ENCODE results near the gene LIM2.
"Not testable (repeated sequence)": the region's sequence is repeated elsewhere in the genome, so short reads cannot be mapped to it uniquely, and the experiment has no call there.

Gene LIM2

GRCh38 chr19:51397453-51397852 is 9.7 kb upstream of the LIM2 start:
- DNase-seq (ENCODE audit: low spot score); FAIRE-seq: not testable (repeated sequence)

DNA sequence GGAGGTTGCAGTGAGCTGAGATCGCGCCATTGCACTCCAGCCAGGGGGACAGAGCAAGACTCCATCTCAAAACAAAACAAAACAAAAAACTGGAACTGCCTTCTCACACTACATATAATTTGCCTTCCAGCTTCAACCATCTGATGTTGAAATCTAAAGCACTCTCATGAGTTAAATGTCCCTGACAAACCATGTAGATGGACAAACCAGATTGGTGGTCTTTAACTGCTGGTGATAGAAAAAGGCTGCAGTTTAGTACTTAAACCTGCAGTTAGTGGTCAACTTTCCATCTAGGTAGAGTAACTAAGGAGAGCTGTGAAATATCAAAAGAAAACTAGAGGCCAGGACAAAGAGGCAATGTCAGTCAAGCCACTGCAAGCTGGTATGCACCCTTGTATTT is 8.4 kb upstream of the LIM2 start:
- DNase-seq (ENCODE audit: low spot score) (no peak), FAIRE-seq (no peak)

DNA sequence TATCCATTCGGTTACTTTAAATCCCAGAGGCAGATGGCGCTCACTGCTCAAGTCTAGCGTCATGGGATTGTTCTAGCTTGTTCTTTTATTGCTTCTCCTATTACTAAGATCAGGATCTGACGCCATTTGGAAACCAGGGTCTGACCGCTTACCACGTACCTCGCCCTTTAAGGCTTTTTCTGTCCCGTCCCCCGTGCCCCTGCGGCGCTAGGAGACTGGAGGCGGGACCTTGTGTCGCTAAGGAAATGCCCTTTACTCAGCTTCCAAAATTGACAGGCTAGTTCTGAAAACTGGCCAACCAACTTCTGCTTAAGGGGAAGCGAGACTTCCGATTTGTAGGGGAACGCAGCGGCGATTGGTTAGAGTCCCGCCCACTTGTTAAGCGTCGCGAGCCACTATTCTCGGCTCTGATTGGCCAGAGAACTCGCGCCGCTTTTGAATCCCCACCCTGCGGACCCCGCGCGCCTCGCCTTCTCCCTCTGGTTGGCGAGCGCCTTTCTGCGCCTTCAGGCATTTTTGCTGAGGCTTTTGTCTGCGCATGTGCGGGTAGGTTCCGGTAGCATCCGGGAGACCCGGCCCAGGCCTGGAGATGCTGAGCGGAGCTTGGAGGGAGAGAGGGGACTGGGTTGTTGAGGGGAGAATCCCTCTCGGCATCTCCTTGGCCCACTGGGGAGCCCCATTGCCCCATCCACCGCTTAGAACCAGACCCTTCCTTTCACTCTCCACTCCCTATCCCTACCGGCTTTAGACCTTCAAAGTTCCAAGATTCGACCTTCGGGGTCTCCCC is 6.5 kb upstream of the LIM2 start:
- FAIRE-seq (no peak), DNase-seq (ENCODE audit: low spot score) (peak; percentile 97)

DNA sequence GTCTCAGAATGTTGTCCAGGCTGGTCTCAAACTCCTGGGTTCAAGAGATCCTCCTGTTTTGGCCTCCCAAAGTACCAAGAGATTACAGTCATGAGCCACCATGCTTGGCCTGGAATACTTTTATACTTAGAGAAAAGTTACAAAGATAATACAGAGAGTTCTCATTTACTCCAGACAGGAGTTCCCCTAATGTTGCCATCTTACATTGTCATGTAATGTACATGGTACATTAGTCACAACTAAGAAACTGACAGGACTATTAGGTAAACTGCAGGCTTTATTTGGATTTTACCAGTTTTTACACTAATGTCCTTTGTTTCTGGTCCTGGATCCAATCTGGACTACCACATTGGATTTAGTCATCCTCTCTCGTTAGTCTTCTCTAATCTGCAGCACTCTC is 4.9 kb upstream of the LIM2 start:
- DNase-seq (ENCODE audit: low spot score) (no peak), FAIRE-seq (no peak)

GRCh38 chr19:51391073-51391611 is 3.4 kb upstream of the LIM2 start:
- DNase-seq (ENCODE audit: low spot score) (no peak), FAIRE-seq (no peak)

DNA sequence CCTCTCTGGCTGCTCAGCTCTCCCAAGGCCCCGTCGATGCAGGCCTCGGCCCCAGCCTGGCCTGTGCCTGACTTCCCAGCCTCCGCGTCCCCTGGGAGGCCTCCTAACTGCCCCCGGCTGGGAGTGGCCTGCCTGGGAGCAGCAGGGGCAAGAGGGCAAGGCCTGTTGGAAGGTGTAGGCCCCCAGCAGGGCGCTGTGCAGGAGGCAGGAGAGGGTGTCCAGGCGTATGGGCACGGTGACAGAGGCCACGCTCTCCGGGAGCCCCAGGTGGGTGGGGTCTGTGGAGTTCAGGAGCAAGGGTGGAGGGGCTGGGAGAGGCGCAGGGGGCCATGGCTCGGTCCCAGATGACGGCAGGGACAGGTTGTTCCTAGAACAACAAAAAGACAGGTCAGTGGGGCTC is 1.4 kb upstream of the LIM2 start:
- DNase-seq (ENCODE audit: low spot score), result no peak
- FAIRE-seq, result no peak

- FAIRE-seq (no peak), DNase-seq (ENCODE audit: low spot score) (no peak)
These were observed 773 bp downstream of the LIM2 start for GRCh38 chr19:51386882-51387520.

DNA sequence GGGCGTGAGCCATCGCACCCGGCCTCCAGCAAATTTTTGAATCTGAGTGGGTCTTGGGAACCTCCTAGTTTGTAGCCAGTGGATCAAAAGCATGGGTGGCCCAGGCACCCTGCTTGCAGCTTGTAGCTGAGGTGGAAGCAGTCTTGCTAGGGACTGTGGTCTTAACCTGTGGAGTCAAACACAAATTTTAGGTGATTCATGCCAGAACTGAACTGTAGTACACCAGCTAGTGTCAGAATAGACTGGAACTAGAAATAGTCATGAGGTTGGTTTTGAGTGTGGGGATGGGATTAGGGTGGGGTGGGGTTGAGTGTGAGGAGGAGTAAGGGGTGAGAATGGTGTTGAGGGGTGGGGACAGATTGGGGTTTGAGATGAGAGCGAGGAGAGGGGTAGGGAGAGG is 5.8 kb downstream of the LIM2 start:
- FAIRE-seq (no peak), DNase-seq (ENCODE audit: low spot score) (no peak)

- FAIRE-seq (no peak), DNase-seq (ENCODE audit: low spot score) (no peak)
These were observed 7.4 kb downstream of the LIM2 start for GRCh38 chr19:51380379-51380778.

- DNase-seq (ENCODE audit: low spot score), result no peak
- FAIRE-seq, result no peak
These were observed 10.4 kb downstream of the LIM2 start for GRCh38 chr19:51377422-51377821.

DNA sequence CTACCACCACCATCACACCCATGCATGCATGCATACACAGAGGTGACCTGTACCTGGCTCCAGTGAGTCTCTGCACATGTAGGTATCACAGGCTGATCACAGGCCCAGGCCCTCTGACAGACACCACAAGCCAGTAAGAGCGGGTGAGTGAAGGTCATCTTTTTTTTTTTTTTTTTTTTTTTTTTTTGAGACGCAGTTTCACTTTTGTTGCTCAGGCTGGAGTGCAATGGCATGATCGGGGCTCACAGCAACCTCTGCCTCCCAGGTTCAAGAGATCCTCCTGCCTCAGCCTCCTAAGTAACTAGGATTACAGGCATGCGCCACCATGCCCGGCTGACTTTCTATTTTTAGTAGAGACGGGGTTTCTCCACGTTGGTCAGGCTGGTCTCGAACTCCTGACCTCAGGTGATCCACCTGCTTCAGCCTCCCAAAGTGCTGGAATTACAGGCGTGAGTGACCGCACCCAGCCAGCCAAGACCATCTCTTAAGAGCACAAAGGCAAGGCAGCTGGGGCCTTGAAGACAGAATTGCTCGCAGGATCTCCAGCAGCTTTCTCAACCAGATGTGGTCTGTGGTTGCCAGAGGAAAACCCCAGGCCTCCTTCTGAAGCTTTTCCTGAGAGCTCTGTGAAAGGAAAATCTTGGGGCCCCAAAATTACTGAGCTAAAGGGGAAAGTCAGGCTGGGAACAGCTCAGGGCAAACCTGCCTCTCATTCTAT is 12.1 kb downstream of the LIM2 start:
- DNase-seq (ENCODE audit: low spot score) (no peak), FAIRE-seq (no peak)

DNA sequence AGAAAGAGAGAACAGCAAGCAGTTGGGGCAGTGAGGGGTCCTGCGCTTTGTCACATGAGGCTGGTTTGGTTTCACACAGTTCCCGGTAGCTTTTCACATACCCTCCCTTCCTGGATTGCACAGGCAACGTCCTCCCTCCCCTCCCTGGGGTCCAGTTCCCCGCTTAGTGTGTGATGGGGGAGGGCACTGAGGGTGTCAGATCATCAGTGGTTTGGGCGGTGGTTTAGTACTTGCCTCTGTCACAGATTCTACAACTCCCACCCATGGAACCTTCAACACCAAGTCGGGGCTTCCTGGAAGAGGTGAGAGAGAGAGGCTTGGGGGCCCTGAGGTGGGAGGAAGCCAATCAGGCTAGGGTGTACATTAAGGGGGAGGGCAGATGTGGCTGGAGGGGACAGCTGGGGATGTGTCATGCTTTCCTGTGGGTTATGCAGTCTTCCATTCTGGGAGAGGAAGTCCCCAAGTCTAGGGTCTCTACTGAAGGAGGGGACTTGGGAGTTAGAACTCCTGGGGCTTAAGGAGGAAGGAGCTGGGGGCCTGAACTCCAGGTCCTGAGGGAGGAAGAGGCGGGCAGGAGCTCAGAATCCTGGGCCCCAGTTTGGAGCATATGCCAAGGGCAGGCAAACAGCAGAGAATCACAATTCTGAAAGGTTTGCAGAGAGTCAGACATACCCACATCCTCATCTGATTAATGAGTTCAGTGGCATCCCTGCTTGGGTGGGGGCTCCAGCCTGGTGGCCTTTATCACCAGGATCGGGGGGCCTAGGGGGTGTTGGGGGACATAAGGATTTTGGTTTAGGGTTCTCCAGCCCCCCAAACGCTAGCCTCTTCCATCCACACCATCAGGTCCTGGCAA is 14.9 kb downstream of the LIM2 start, which contains the start of gene NKG7:
NKG7 (minus strand) TSS at position 6 of the 856 bp plus-strand sequence. CDS start 119 bp downstream, outside the sequence.
- DNase-seq (ENCODE audit: low spot score) (no peak), FAIRE-seq (no peak)

GRCh38 chr19:51372021-51372648 is 15.6 kb downstream of the LIM2 start:
- DNase-seq (ENCODE audit: low spot score) (no peak), FAIRE-seq (no peak)

GRCh38 chr19:51371186-51371690 is 16.5 kb downstream of the LIM2 start:
- DNase-seq (ENCODE audit: low spot score) (no peak), FAIRE-seq (no peak)

DNA sequence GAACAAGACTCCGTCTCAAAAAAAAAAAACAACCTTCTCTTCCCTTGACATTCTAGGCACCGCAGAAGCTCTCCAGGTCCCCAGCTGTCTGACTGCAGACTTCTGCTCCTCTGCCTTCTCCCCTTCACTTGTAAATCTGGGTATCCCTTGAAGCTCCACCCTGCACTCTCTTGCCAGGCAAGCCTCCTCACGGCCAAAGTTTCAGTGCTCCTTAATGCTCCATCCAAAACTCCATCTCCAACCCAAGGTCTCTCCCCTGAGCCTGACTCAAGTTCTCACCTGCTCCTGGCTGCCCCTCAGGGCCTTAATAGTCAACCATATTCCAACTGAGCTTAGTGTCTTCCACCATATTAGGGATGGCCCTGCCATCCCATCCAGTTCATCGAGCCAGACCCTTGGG is 17.5 kb downstream of the LIM2 start:
- FAIRE-seq, result no peak

DNA sequence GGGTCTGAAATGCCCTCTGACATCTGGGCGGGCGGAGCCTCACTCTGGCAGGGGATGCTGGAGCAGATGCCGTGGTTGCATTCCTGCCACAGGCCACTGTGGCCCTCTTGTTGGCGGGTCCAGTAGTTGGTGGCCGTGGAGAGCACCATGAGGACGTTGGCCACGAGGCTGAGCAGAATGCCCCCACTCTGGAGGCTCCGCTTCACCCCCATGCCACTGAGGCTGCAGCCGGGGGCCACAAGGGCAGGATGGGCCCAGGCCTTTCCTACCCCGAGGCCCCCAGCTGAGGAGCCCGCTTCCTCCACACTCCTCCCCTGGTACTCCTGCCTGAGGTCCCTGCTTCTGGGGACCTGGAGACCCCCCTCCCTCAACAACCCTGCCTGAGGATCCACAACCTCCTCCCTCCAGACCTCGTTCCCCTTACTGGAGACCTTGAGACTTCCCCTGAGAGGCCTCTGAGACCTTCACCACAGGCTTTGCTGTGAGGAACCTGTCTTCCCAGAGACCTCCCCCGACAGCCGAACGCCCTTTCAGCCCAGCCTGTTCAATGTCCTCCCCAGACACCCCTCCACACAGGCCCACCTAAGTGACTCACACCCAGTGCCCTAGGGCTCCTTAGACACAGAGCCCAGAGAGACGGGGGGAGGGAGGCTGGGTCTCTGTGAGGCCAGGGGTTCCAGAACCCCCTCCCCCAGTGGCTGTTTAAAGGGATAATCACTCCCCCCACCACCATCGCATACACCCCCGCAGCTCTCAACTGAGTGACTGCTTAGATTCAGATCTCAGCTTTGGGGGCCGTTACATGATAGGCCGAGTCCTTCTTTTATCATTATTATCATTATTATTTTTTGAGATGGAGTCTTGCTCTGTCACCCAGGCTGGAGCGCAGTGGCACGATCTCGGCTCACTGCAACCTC is 19.1 kb downstream of the LIM2 start, which contains the start of gene CLDND2:
CLDND2 (minus strand) TSS at position 638 of the 917 bp plus-strand sequence; CDS start at position 212, 426 bp downstream.
- FAIRE-seq, result no peak
- DNase-seq (ENCODE audit: low spot score), result no peak

More for the DNA sequence above, 17.5 kb downstream of the LIM2 start:
- DNase-seq (ENCODE audit: low spot score), result no peak

- peak; percentile 62 for FAIRE-seq
- peak; percentile 99 for DNase-seq (ENCODE audit: low spot score)
These were observed 20.0 kb downstream of the LIM2 start for GRCh38 chr19:51367565-51368365.

GRCh38 chr19:51367255-51367564 is 20.6 kb downstream of the LIM2 start:
- no peak for DNase-seq (ENCODE audit: low spot score)
- FAIRE-seq, result no peak

Measured in urothelium cell line (cell line).